Ramos (cell line): ENCODE measurements around the gene FLNB.

Source experiments
- in situ Hi-C: fragments of 300-500 bp; cut with MboI; formaldehyde crosslinking; loops from one replicate; pipeline ENCODE4 v1.14.3; 2022; ENCODE audit warnings: low sequenced_read_pairs; ENCODE audit not compliant: unreplicated experiment

Gene FLNB

DNA sequence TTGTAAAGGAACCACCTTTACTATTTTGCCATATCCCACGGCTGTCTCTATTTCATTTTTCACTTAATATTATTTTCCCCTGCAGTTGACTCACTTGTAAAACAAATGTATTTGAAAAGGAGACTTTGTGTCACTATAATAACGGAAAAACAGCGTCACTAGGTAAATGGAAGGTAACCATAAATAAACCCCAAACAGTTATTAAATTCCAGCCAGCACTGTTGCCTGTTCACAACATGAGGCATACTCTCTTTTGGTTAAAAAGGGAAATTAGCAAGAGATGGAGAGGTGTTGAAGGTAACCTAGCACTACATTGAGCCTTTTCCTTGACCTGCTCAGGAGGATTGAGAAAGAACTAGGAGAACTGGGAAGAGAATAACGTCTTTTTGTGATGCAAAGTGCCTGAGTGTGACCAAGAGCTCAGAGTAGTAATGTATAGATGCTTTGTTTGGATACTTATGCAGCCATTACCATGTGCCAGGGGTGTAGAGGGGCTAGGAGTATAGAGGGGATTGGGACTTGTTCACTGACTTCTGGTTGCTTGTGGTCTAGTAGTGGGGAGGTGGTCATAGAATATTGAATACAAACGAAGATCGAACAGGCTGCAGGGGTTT, 19.6 kb downstream of the FLNB start:
- in situ Hi-C loops: no loop called here

DNA sequence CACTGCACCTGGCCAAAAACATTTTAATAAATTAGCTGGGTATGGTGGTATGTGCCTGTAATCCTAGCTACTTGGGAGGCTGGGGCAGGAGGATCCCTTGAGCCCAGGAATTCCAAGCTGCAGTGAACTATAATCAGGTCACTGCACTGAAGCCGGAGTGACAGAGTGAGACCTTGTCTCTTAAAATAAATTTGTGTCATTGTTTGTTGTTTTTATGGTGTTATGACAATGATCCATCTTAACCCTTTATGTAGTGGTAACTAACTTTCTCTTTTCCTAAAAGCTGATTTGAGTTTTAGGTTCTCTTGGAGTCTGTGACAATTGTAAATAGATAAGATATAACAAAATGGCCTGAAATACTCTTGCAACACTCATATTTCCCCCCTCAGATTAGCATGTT, 20.7 kb downstream of the FLNB start:
- in situ Hi-C loops: no loop called here

DNA sequence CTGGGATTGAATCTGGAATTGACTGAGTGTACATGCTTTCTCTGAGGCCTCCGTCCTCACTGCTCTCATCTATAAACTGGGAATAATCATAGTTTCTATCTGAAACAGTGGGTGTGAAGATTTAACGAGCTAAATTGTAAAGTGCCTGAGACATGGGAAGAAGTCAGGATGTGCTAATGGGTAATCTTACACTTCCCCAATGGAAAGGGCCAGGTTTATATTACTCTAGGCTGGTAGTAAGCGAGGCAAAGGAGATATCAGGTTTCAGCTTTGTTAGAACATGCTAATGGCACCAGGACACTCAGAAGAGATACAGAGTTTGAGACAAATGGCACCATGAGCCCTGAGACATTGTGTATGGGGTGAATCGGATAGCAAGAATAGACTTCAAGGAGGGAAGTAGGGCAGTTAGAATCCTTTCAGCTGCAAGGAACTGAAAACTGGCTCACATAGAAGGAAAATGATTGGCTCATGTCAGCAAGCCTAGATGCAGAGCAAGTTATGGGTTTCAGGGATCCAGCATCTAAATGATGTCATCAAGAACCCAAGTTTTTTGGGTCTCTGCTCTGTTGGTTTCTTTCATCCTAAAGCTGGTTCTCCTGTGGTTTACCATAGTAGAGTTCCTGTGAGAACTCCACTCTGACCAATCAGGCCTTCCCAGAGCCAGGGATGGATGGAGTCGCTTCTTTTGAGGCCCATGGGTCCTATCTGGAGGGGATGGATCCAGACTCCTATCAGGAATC, 21.8 kb downstream of the FLNB start:
- in situ Hi-C loops: no loop called here

- in situ Hi-C loops: no loop called here
Observed at GRCh38 chr3:58032186-58032585, 24.0 kb downstream of the FLNB start.

GRCh38 chr3:58034738-58035523, 26.7 kb downstream of the FLNB start:
- in situ Hi-C loops: no loop called here

GRCh38 chr3:58035524-58036255, 27.5 kb downstream of the FLNB start:
- in situ Hi-C loops: no loop called here

DNA sequence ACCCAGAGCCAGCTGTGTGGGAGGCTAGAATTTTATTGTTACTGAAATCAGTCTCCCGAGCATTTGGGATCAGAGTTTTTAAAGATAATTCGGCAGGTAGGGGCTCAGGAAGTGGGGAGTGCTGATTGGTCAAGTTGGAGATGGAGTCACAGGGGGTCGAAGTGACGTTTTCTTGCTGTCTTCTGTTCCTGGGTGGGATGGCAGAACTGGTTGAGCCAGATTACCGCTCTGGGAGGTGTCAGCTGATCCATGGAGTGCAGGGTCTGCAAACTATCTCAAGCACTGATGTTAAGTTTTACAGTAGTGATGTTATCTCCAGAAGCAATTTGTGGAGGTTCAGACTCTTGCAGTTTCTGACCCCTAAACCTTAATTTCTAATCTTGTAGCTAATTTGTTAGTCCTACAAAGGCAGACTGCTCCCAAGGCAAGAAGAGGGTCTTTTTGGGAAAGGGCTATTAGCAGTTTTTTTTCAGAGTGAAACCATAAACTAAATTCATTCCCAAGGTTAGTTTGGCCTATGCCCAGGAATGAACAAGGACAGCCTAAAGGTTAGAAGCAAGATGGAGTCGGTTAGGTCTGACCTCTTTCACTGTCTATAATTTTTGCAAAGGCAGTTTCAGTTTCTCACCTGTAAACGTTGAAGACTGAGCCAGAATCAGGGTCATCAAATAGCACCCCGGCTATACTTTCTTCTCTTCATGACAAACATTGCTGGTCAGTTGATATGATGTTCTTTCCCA, 28.2 kb downstream of the FLNB start:
- in situ Hi-C loops: no loop called here

- in situ Hi-C loops: no loop called here
Observed at GRCh38 chr3:58037141-58037910, 29.1 kb downstream of the FLNB start.

- in situ Hi-C loops: no loop called here
Observed at GRCh38 chr3:58038675-58039292, 30.6 kb downstream of the FLNB start.

DNA sequence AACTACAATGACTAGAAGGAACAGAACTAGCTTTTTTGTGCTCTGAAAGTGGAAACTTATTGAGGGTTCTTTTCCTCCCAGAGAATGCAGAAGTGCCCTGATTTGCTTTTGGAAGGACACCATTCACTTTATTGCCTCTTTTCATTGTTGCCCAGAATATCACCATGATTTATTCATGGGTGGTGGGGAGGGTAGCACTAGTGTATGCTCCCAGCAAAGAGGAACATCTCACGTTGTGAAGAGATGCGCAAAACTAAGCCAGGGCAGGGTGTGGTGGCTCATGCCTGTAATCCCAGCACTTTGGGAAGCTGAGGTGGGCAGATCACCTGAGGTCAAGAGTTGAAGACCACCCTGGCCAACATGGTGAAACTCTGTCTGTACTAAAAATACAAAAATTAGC, 31.4 kb downstream of the FLNB start:
- in situ Hi-C loops: no loop called here

DNA sequence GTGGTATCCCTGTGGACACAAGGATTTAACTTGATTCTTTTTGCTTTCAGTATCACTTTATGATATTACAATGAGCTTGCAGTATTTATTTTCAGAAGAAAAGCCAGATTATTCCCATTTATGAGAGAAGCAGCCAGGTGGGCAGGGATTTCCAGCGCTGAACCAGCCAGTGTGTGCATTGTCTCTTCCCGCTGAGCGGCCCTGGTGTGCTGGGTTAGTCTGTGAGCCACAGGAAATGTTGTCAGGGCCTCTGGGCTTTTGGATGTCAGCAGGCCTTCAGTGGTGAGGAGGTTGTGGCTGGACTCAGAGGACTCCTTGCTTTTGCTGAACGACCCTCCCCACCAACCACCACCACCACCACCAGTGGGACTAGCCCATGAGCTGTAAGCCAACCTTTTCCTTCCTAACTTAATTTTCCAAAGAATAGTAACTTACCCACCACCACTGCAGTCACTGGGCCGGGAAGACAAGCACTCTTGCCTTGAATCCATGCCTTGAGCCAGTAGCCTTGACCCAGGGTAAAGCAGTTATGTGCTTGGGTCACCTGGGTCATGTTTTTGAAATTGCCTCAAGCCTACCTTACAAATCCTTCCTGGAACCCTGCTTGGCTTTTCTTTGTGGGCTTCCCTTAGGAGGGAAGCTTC, 33.1 kb downstream of the FLNB start:
- in situ Hi-C loops: no loop called here

GRCh38 chr3:58041826-58042324, 33.7 kb downstream of the FLNB start:
- in situ Hi-C loops: no loop called here

GRCh38 chr3:58042947-58043707, 34.9 kb downstream of the FLNB start:
- in situ Hi-C loops: no loop called here

- in situ Hi-C loops: no loop called here
Observed at GRCh38 chr3:58043933-58044332, 35.7 kb downstream of the FLNB start.

- in situ Hi-C loops: no loop called here
Observed at GRCh38 chr3:58044691-58045483, 36.7 kb downstream of the FLNB start.

DNA sequence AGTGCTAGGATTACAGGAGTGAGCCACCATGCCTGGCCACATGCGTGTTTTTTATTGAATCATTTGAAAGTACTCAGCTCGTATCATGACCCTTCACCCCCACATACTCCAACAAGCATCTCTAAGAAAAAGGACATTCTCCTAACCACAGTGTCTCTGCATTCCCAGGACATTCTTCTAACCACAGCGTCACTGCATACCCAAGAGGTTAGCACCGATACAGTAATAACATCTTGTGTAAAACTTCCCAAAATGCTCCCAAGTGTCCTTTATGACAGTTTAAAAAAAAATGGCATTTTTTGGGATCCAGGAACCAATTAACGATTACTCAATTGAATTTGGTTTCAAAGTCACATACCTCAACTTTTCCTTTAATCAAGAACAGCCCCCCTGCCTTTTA, 39.6 kb downstream of the FLNB start:
- in situ Hi-C loops: no loop called here

DNA sequence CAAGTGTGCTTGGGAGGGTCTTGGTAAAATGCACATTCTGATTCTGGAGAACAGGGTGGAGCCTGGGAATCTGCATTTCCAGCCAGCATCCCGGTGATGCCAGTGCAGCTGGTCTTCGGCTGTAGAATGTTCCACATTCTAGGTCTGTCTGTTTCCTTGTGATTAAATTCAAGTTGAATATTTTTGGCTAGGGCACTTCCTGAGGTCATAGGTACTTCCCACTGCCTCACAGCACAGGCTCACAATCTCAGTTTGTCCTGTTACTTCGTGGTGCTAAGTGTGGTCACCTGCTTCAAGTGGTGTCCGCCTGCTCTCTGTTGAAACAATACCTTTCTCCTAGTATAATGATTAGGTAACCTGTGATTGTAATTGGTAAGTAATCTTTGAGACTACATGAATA, 40.1 kb downstream of the FLNB start:
- in situ Hi-C loops: no loop called here
